NCI-H446 treated with DMSO at 0.1 percent for 48 hours (cell line): Measurements from ENCODE around the gene GNAT2.
A peak's percentile ranks its signal among the peaks of the same experiment; 100 is the strongest.

Source experiments
- DNase-seq: peaks from one replicate; lab custom pipeline; 2025; lab: John Stamatoyannopoulos, UW

The GNAT2 gene

GRCh38 chr1:109627692-109628399 lies 8.4 kb upstream of the GNAT2 start:
- DNase-seq: no peak

GRCh38 chr1:109626682-109627408 lies 7.4 kb upstream of the GNAT2 start:
- DNase-seq: no peak

- DNase-seq: no peak
Observed at GRCh38 chr1:109625601-109626560, 6.5 kb upstream of the GNAT2 start.

- no peak for DNase-seq
Observed at GRCh38 chr1:109625176-109625575, 5.8 kb upstream of the GNAT2 start.

GRCh38 chr1:109624201-109625010 lies 5.0 kb upstream of the GNAT2 start:
- no peak for DNase-seq

GRCh38 chr1:109623601-109624161 lies 4.3 kb upstream of the GNAT2 start:
- no peak for DNase-seq

GRCh38 chr1:109622895-109623294 lies 3.5 kb upstream of the GNAT2 start:
- no peak for DNase-seq

- no peak for DNase-seq
Observed at GRCh38 chr1:109622137-109622892, 2.9 kb upstream of the GNAT2 start.

GRCh38 chr1:109621379-109622136 lies 2.1 kb upstream of the GNAT2 start:
- DNase-seq: no peak

GRCh38 chr1:109620841-109621286 lies 1.4 kb upstream of the GNAT2 start:
- DNase-seq: peak; percentile 90

- no peak for DNase-seq
Observed at GRCh38 chr1:109620401-109620791, 980 bp upstream of the GNAT2 start.

GRCh38 chr1:109618661-109619575 lies 498 bp downstream of the GNAT2 start:
- DNase-seq: no peak

- no peak for DNase-seq
Observed at GRCh38 chr1:109617291-109617801, 2.1 kb downstream of the GNAT2 start.

- DNase-seq: no peak
Observed at GRCh38 chr1:109616391-109616790, 3.0 kb downstream of the GNAT2 start.

GRCh38 chr1:109615879-109616278 lies 3.5 kb downstream of the GNAT2 start:
- no peak for DNase-seq

- DNase-seq: no peak
Observed at GRCh38 chr1:109613361-109614147, 5.9 kb downstream of the GNAT2 start.

GRCh38 chr1:109611308-109611990 lies 8.0 kb downstream of the GNAT2 start:
- DNase-seq: no peak
